ENCODE measurements around the gene ANKRD13D.

ANKRD13D gene

DNA sequence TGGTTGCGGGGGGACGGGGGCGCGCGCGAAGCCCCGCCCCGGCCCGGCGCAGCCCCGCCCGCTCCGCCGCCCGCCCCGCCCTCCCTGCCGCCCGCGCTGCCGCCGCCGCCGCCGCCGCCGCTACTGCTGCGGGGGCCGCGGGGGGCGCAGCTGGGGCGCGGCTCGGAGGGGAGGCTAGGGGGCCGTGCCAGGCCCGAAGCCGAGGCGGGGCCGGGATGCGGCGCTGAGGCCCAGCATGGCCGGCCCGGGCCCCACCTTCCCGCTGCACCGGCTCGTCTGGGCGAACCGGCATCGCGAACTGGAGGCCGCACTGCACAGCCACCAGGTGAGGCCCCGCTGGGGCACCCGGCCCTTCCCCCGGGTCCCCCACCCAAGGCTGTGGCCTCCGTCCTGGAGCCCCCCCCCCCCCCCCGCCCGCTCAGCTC, at the start of gene ANKRD13D:
ANKRD13D (plus strand) TSS at position 78 of the 425 bp plus-strand sequence; CDS start at position 236, 158 bp downstream.
- no peak for DNase-seq

DNA sequence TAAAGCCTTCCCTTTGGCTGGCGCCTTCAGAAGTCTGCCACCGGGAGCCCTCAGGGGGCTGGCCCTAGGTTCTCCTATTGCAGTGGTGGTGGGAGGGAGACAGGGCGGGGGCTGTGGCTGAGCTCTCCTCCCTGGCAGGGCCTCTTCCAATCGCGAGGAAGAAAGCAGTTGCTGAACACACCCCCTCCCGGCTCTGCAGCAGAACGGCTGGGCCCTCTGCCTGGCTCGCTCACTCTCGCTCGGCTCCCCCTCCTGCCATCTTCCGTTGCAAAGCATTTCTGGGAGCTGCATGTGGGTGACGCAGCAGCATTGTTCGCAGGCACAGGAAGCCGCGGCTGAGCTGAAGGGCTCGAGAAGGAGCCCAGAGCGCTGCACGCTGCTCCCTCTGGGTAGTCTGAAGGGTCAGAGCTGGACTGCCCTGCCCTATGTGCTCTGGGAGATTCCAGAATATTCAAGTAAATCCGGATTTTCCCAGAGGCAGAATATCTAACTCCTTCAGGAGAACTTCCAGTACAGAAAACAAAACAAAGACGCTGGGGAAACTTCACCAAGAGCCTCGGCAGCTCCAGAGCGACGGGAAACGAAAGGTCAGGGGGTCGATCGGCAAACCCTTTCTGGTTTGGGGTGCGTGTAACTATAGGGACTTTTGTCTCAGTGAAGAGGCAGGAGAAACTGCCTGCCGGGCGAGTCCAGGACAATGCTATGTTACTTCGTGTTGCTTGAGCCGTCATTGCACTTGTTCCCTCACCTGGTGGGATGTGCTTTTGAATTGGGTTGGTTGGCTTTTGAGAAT, 49.1 kb upstream of the ANKRD13D start:
- peak; percentile 97 for DNase-seq

DNA sequence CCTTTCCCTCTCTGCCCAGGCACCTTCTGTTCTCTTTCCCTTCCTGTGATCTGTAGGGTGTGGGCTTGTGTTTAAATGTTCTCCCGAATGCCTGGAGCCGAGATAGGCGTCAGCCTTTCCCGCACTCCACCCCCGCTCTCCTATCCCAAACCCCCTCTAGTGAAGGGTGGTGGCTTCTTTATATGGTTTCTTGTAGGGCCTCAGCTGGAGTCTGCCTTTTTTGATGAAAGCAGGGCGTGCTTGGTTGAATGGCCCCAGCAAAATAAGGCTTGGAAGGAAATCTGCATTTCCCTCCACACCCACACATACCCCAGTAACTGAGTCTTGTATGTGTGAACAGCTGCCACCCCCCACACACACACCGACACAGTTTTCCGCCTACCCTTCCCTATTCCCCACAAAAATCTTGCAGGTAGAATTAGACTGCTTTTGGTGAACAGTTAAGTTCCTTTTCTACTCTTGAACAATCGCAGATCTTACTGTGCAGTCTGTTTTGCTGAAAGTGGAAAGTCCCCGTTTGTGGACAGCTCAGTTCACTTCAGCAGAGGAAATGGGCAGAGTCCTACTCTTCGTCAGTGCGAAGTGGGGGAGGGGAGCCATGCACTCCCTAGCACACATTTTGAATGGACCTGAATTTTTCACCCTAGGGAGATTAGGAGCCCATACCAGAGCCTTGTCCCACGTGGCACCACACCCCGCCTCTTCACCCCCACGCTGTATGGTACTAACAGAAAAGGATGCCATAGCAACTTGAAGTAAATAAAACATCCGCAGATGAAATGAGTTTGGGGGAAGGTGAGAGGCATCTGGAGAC, 48.3 kb upstream of the ANKRD13D start:
- peak; percentile 80 for DNase-seq

DNA sequence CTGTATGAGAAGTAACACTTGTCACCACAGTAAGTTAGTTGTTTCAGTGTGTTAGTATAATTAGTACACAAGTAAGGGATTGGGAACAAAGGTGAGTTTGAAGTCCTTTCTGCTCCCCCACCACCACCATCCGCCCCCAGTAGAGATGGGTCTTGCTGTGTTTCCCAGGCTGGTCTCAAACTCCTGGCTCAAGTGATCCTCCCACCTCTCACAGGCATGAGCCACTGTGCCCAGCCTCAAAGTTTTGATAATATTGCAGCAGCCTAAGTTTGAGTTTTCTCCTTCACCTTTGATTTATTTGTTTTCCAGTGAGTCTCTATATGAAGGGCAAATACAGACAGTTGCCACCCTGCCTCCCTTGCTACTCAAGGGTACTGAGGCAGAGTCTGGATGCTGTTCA, 46.6 kb upstream of the ANKRD13D start:
- no peak for DNase-seq

DNA sequence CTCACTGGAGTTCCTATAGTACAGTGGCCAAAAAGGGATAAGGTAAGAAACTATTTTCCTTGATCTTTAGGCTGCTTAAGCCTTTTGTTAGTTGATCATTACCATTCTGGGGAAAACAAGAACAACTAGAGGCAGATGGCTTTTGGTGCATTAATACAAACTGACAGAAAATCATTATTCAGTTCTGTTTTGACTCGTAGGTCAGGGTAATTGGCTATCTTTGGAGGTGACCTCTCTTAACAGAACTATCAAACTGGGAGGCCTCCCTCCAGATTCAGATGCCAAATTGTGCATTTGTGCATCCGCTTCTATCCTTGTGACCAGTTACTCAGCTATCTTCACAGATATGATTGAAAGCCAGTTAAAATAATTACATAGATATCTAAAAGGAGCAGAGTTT, 46.1 kb upstream of the ANKRD13D start:
- no peak for DNase-seq

DNA sequence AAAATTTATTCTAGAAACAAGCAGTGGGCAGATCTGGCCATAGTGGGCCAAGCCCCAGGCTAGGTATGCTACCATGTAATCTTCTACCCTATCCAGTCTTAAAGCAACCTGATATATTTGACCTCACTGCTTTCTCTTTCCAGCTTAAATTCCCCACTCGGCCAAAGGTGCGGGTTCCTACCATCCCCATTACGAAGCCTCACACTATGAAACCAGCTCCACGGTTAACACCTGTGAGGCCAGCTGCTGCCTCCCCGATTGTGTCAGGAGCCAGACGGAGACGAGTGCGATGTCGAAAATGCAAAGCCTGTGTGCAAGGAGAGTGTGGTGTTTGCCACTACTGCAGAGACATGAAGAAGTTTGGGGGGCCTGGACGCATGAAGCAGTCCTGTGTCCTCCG, 44.1 kb upstream of the ANKRD13D start:
- DNase-seq: no peak

DNA sequence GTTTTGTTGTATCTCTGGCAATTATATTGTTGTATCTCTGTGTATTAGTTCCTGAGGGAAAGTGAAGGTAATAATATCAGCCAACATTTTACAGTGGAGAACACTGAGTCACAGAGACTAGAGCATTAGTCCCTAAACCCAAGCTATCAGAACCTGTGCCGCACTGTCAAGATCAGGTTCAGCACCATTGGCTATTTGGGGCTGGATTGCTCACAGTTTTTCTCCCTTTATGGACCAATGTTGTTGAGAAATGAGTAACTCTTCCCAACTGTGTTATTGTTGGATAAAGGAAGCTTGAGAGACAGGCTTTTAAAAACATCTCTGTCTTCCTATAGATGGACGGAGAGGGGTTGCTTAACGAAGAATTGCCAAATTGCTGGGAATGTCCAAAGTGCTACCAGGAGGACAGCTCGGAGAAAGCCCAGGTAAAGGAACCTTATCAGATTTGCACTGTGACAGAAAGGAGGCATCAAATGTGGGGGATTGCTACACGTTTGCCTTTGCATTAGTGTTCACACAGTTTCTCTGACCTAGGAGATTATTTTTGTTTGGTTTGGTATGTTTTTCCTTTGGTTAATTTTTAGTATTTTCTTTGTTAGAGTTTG, 41.1 kb upstream of the ANKRD13D start:
- no peak for DNase-seq

DNA sequence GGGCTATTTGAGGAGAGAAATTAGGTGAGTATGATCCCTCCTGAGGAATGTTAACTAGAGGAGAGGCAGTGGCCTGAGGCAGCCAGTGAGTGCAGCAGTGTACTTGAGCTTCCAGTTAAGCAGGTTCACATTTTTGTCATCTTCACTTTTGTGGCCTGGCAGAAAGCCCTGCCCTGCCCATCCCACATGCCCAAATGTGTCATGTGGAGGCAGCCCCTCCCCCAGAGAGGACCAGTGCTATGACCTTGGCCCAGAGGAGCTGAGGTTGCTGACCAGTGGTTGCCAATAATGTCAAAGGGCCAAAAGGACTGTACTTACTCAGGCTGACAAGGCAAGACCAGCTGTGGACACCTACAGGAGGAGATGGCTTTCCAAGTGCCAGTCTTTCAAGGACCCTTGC, 40.5 kb upstream of the ANKRD13D start:
- no peak for DNase-seq

DNA sequence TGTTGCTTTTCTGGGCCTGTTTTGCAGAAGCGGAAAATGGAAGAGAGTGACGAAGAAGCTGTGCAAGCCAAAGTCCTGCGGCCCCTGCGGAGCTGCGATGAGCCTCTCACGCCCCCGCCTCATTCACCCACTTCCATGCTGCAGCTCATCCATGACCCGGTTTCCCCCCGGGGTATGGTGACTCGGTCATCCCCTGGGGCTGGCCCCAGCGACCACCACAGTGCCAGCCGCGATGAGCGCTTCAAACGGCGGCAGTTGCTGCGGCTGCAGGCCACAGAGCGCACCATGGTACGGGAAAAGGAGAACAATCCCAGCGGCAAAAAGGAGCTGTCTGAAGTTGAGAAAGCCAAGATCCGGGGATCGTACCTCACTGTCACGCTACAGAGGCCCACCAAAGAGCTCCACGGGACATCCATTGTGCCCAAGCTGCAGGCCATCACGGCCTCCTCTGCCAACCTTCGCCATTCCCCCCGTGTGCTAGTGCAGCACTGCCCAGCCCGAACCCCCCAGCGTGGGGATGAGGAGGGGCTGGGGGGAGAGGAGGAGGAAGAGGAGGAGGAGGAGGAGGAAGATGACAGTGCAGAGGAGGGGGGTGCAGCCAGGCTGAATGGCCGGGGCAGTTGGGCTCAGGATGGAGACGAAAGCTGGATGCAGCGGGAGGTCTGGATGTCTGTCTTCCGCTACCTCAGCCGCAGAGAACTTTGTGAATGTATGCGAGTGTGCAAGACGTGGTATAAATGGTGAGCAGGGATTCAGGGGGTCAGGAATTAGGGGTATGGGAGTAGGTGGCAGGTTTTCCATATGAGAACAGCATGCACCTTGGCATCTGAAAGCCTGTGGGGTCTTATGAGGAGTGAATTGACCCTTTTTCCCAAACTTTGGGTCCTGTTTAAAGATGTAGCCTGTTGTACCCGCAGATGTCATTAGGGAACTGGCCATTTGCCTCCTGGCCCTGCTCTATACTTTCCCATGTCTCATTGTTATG, 38.8 kb upstream of the ANKRD13D start:
- DNase-seq: no peak

DNA sequence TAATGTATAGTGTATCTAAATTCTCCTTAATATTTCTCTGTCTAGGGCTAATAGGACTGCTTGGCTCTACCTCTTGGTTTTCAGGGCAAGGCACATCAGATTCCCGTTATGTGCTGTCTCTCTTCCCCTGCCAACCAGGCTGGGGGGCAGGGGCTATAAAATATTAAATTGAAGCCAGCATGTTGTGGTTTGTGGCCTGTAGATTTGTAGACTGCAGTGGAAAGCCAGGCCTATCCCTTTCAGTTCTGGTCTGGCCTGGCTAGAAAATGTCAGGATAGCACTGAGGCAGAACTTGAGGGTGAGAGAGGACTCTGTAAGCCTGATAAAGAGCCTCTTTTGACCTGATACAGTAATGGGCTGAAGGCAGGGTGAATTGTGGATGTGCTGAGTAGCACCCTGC, 37.3 kb upstream of the ANKRD13D start:
- DNase-seq: no peak

DNA sequence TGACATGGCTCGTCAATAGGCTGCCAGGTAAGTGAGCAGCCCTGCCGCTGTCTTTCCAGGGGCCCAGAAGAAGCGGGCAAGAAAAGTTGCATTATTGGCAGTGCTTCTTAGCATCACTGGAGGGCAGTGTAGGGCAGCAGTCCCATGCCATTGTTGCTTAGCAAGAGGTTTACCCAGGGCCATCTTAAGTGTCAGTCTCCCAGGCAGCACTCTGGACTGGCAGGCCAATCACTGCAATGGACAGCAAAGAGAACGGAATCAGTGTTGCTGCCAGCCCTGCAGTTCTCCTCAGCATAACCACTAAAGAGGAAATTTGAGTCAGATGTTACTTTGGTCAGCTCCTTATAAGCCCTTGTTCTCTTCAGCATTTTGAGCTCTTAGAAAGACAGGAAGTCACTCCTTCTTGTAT, 36.3 kb upstream of the ANKRD13D start:
- DNase-seq: no peak

DNA sequence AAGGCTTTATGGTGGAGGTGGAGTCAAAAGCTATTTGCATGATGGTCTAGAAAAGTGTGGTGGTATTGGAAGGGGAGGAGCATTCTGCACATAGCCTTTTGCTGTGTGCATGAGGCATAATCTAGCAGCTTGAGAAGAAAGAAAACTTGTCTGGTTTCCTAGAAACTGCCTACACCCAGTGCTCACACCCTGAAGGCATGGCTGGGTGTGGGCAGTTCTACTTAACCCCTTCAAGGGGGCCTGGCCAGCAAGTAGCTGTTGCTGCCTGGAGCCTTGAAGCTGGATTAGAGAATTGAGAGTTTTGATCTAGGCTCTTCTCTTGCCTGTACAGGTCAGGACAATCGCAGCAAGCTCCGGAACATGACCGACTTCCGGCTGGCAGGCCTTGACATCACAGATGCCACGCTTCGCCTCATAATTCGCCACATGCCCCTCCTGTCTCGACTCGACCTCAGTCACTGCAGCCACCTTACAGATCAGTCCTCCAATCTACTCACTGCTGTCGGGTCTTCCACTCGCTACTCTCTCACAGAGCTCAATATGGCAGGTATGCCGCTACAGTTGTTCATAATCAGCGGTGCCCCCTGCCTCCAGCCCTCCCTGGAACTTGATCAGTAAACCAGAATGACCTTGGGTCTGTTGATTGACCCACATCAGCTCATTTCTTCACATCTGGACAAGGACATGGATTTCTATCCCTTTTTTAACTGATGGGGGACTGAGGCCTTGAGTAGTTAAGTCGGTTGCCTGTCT, 35.1 kb upstream of the ANKRD13D start:
- no peak for DNase-seq

DNA sequence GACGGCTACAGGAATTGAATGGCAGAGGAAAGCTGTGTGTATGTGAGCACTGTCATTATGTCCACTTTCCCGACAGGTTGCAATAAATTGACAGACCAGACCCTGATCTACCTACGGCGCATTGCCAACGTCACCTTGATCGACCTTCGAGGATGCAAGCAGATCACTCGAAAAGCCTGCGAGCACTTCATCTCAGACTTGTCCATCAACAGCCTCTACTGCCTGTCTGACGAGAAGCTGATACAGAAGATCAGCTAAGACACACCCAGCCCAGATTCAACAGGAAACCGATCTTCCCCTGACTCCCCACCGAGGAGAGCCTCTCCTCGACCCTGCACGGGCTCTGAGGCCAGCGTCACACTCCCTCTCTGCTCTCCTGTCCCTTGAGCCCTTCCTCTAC, 34.3 kb upstream of the ANKRD13D start:
- DNase-seq: no peak

DNA sequence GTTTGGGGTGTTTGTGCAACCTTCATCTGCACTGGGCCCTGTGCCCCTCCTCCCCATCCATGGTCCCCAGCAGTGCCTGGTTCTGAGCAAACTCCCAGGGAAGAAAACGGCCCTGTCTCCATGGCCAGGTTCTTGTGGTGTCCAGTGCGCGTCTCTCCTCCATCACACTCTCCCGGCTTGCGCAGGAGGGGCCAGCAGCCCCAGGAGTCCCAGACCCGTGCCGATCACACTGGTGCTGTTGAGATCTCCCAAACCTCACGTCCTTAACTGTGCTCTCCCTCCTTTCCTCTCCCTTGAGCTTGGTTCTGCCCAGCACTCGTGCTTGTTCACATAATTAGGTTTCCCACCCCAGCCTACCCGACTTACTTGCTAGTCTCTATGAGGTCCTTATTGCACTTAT, 33.8 kb upstream of the ANKRD13D start:
- DNase-seq: no peak

DNA sequence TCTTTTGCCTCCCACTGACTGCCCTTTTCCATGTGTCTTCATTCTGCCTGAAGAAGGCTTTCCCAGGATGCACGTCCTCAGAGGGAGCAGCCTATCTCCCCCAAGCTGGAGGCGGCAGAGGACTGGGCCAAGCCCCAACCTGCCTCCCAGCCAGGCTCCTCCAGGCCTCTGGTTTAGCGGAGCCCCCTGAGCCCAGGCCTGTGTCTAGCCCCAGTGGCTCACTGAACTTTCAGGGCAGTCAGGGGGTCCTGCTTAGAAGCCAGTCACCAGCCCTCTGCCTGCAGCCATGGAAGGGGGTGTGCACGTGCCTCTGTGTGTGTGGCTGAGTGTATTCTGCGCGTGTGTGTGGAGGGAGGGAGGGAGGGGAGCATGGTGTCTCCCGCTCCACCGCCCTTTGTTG, 33.2 kb upstream of the ANKRD13D start:
- no peak for DNase-seq

DNA sequence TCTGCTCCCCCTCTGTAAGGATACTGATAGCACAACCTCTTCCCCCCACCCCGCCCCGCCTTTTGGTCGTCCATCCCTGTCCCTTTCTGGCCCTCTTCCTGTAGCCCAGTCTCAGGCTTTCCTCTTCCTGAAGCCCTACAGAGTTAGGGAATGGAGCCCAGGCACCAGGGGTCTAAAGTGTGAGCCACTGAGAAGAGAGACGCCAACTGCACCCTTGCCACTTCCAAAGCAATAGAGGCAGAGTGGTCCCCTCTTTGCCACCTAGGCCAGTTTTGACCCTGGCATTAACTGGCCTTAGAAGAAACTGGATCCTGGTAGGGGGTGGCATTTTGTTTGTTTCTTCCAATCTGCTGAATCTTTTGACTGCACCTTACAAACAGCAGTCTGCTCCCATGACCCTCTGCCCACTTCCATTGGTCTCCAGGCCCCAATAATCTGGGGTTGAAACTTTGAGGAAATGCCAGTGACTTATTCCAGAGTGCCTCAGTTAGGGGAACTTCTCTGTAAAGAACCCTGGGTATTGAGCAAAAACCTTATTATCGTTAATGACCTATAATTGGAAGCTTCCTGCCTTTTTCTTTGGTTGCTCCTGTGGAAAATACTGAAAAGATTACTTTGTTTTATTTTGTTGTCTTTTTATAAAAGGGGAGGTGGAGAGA, 32.5 kb upstream of the ANKRD13D start:
- DNase-seq: no peak

DNA sequence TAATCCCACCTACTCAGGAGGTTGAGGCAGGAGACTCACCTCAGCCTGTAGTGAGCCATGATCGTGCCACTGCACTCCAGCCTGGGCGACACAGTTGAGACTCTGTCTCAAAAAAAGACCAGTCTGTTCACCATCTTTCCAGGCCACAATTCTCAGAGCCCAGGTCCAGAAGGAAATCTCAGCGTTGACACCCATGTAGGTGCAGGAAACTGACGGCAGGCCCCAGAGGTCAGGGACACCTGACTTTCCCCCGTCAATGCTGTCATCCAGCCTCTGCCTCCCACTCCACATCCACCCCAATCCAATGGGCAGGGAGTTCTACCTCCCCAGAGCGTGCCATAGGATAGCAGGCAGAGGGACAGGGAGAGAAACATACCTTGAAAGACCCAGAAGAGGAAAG, 28.7 kb upstream of the ANKRD13D start:
- no peak for DNase-seq

DNA sequence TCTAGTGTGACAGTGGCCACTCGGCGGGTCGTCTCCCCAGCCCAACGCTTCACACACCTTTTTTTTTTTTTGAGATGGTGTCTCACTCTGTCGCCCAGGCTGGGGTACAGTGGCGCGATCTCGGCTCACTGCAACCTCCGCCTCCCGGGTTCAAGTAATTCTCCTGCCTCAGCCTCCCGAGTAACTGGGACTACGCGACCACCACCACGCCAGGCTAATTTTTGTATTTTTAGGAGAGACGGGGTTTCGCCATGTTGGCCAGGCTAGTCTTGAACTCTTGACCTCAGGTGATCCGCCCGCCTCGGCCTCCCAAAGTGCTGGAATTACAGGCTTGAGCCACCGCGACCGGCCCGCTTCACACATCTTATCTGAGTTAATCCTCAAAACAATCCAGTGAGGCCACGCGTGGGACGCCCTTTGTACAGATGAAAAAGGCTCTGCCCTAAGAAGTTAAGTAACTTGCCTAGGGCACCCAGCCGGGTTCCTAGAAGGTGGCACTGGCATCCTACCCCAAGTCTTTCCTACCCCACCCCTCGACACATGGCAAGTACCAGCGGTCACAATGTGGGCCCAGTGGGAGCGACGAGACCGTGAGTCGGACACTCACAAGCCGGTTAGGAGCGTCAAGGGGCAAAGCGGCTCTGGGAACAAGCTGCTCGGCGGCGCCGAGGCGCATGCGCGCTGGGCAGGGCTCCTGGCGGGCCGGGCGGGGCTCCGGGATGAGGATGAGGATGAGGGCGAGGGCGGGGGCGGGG, 28.0 kb upstream of the ANKRD13D start:
- DNase-seq: peak; percentile 46

DNA sequence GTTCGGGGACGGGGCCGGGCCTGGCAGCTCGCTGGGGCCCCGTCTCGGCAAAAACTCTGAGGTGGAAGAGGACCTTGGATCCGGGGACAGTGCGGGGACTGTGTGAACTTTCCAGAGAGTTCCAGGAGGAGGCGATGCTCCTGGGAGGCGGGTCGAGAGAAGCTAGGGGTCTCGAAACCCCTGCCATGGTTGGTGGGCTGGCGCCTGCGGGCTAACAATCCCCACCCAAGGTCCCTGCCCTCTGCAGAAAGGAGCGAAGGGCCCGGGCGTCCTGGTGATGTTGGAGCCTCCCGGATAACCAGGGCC, 27.5 kb upstream of the ANKRD13D start:
- no peak for DNase-seq

DNA sequence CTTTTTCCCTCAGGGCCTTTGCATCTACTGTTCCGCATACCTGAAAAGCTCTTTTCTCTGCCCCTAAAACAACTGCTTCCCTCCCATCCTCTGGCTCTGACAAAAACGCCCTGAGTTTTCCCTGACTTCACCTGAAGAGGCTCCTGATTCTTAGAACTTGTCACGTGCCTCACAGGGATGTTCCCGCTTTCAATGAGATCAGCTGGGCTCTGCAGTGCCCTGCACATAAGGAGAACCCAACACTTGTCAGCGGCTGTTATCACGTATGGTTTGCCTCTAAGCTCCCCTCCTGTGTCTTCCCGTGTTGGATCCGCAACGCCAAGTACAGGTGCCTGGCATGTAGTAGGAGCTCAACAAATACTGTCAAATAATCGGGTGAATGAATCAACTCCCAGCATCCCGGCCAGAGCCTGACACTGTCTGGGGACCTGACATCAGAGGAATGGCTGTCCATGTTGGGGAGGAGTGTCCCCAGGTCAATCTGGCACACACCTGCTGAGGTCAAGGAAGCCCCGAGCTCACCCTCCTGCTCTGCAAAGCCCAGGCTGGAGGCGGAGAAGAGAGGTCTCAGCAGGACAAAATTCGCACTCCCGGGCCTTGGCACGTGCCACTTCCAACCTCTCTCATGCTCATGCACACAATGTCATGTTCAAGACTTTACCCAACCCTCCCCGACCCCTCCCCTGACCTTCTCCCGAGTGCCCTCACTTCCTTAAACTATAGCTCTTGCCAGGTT, 27.0 kb upstream of the ANKRD13D start:
- DNase-seq: no peak

All from activated naive CD4-positive, alpha-beta T cell treated with anti-CD3 and anti-CD28 coated beads, Interleukin-2, amount 50 U/mL, for 16 hours (primary cell).